GM18873 (cell line): ENCODE data around the gene SLC6A12.
"Not testable (repeated sequence)": the region's sequence is repeated elsewhere in the genome, so short reads cannot be mapped to it uniquely, and the experiment has no call there.

Source experiments
- ATAC-seq: cut with Tn5 transposase; IDR thresholded peaks from one replicate; pipeline ENCODE4 v1.9.1; 2021; ENCODE audit warnings: mild to moderate bottlenecking, moderate library complexity, moderate number of reproducible peaks; ENCODE audit not compliant: unreplicated experiment, low FRiP score

The SLC6A12 gene

GRCh38 chr12:235967-236366 is 22.0 kb upstream of the SLC6A12 start:
- ATAC-seq = not testable (repeated sequence)

- ATAC-seq = no peak
These were observed 21.0 kb upstream of the SLC6A12 start for GRCh38 chr12:234891-235415.

GRCh38 chr12:234019-234418 is 20.1 kb upstream of the SLC6A12 start:
- no peak for ATAC-seq

GRCh38 chr12:233615-233968 is 19.6 kb upstream of the SLC6A12 start:
- no peak for ATAC-seq

GRCh38 chr12:232731-233614 is 19.0 kb upstream of the SLC6A12 start:
- no peak for ATAC-seq

- no peak for ATAC-seq
These were observed 17.1 kb upstream of the SLC6A12 start for GRCh38 chr12:230925-231671.

- ATAC-seq = no peak
These were observed 15.7 kb upstream of the SLC6A12 start for GRCh38 chr12:229441-230191.

GRCh38 chr12:228846-229200 is 14.9 kb upstream of the SLC6A12 start:
- ATAC-seq = no peak

GRCh38 chr12:227923-228845 is 14.2 kb upstream of the SLC6A12 start:
- ATAC-seq = no peak

- no peak for ATAC-seq
These were observed 13.4 kb upstream of the SLC6A12 start for GRCh38 chr12:227286-227915.

- no peak for ATAC-seq
These were observed 12.4 kb upstream of the SLC6A12 start for GRCh38 chr12:226401-226800.

- ATAC-seq = no peak
These were observed 11.1 kb upstream of the SLC6A12 start for GRCh38 chr12:225012-225411.

- no peak for ATAC-seq
These were observed 10.4 kb upstream of the SLC6A12 start for GRCh38 chr12:224330-224729.

GRCh38 chr12:223841-224240 is 9.9 kb upstream of the SLC6A12 start:
- ATAC-seq = no peak

- no peak for ATAC-seq
These were observed 7.8 kb upstream of the SLC6A12 start for GRCh38 chr12:221736-222135.

GRCh38 chr12:220946-221550 is 7.1 kb upstream of the SLC6A12 start:
- ATAC-seq = no peak

- no peak for ATAC-seq
These were observed 6.5 kb upstream of the SLC6A12 start for GRCh38 chr12:220491-220890.

- no peak for ATAC-seq
These were observed 6.0 kb upstream of the SLC6A12 start for GRCh38 chr12:219891-220352.
